Neural crest cell (in vitro differentiated cells): ENCODE measurements around the gene ZDHHC8. TPM values are rescaled to one million over a fixed set of nuclear protein-coding genes. Genes with fewer than 3 reads are reported as not detected.

Experiments used
- DNase-seq: peaks from one replicate; pipeline ENCODE4 v3.0.0; 2021; ENCODE audit warnings: low read depth, mixed read lengths, low spot score
- H3K27ac Mint-ChIP-seq: one replicate; pipeline ENCODE4 v1.8.0; 2021; ENCODE audit warnings: mild to moderate bottlenecking, mixed read lengths; ENCODE audit not compliant: unreplicated experiment
- H3K27me3 Mint-ChIP-seq: 2 replicates; pipeline ENCODE4 v1.8.0; 2021; ENCODE audit warnings: low read depth, mild to moderate bottlenecking, mixed read lengths
- H3K36me3 Mint-ChIP-seq: 2 replicates; pipeline ENCODE4 v1.8.0; 2021; ENCODE audit warnings: low read depth, mild to moderate bottlenecking, mixed read lengths
- H3K4me1 Mint-ChIP-seq: 2 replicates; pipeline ENCODE4 v1.8.0; 2021; ENCODE audit warnings: mixed read lengths
- H3K4me3 Mint-ChIP-seq: one replicate; pipeline ENCODE4 v1.8.0; 2021; ENCODE audit warnings: mild to moderate bottlenecking, mixed read lengths
- H3K9me3 Mint-ChIP-seq: 2 replicates; pipeline ENCODE4 v1.8.0; 2021; ENCODE audit warnings: mixed read lengths
- CTCF ChIP-seq: fragments of 200-600 bp; sonication (generic); conservative IDR thresholded peaks from 2 replicates; pipeline ENCODE4 v1.5.0; 2021; ENCODE audit warnings: antibody characterized with exemption, mild to moderate bottlenecking
- total RNA-seq: library from RNA; stranded (reverse); gene quantifications from 2 replicates; pipeline ENCODE4 v1.2.1, GENCODE V29; 2021

The ZDHHC8 gene
- total RNA-seq, 1 donor from 2014 or later, result 98.9 TPM

DNA sequence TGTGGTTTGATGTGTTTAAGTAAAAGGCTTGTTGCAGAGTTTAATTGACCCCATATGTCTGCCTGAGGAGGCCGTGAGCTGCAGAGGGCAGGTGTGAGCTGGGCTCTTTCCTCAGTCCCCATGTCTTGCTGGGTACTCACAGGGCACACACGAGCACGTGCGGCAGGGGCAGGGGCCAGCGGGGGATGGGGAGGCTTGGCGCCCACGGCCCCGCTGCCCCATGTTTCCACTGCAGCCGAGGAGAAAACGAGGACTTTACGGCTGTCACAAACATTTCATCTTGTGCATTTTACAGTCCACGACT is 43.9 kb downstream of the ZDHHC8 start:
- no peak for TF ChIP-seq CTCF
- Mint-ChIP-seq H3K4me3 (no peak overlapping the region), H3K27ac (no peak overlapping the region), H3K4me1 (peaks cover 4% of the 10 kb centered on the region), H3K27me3 (no peaks in the 10 kb centered on the region), H3K9me3 (no peaks in the 10 kb centered on the region), H3K36me3 (no peaks in the 10 kb centered on the region)
- no peak for DNase-seq

GRCh38 chr22:20176421-20177085 is 44.9 kb downstream of the ZDHHC8 start:
- DNase-seq, result no peak
- no peaks in the 10 kb centered on the region for H3K36me3 Mint-ChIP-seq
- H3K9me3 Mint-ChIP-seq, result no peaks in the 10 kb centered on the region
- H3K27ac Mint-ChIP-seq, result no peak overlapping the region
- H3K4me3 Mint-ChIP-seq, result no peak overlapping the region
- no peak for TF ChIP-seq CTCF
- H3K27me3 Mint-ChIP-seq, result no peaks in the 10 kb centered on the region
- peaks cover 4% of the 10 kb centered on the region for H3K4me1 Mint-ChIP-seq

DNA sequence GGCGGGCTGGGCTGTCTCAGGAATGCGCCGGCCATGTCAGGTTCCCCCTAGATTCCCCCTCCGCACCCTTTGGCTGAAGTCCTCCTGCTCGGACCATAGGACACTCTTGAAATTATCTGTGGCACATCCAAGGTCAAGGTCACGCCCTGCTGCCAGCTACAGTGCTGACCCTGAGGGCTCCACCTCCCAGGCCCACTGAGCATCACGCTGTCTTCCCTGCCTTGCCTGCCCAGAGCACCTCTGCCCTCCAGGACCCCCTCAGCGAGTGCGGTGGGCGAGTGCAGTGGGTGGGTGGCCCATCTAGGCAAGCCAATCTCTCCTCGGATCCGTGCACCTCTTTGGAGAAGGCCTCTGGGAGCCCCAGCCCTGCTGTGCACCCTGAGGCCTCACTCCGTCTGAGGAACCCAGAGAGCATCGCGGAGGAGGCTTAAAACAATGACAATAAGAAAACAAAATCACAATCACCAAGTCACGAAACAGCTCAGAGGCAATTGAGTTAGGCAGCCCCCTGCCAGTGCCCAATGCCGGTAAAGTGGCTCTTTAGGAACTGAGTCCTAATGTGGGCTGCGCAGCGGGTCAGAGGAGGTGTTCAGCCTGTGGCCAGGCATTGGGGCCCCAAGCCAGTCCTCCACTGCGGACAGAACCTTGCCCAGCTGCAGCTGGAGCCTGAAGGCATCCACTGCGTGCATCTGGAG is 45.8 kb downstream of the ZDHHC8 start:
- TF ChIP-seq CTCF, result no peak
- Mint-ChIP-seq H3K27ac (no peak overlapping the region), H3K4me1 (peaks cover 4% of the 10 kb centered on the region), H3K9me3 (no peaks in the 10 kb centered on the region), H3K36me3 (no peaks in the 10 kb centered on the region), H3K27me3 (no peaks in the 10 kb centered on the region), H3K4me3 (no peak overlapping the region)
- no peak for DNase-seq

DNA sequence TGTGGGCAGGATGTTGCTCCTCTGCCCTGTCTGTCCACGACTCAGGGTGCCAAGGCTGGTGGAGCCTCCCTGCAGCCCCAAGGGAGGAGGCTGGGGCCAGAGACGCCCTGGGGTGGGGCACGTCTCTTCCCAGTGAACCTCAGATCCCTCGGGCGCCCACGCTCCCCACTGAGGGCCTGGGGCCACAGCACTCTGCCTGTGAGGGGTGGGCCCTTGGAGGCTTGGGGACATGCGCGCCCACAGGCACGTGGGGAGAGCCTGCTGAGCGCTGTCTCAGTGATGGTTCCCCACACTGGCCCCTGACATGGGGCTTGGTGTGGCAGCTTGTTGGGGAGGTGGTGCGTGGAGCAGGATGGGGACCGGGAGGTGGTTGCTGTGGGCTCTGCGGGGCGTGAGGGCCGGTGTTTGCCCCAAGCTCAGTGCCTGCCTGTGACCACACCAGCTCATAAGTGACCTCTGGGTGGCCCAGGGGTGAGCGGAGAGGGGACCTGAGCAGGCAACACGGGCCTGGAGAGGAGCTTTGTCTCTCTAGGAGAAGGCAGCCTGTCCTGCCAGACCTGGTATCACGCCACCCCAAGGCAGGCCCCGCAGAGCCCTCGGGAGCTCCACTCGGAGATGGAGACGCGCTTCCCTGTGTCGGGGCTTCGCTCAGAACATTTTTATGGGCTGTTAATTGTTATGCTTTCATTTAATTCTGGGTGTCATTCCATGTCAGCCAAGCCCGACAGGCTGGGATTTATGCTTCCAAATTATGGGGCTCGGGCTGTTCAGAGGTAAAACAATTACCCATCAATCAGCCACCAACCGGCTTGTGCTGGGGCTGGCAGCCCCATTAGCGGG is 46.7 kb downstream of the ZDHHC8 start:
- no peak for TF ChIP-seq CTCF
- H3K36me3 Mint-ChIP-seq, result no peaks in the 10 kb centered on the region
- peaks cover 4% of the 10 kb centered on the region for H3K4me1 Mint-ChIP-seq
- no peak overlapping the region for H3K4me3 Mint-ChIP-seq
- DNase-seq, result no peak
- H3K9me3 Mint-ChIP-seq, result no peaks in the 10 kb centered on the region
- no peak overlapping the region for H3K27ac Mint-ChIP-seq
- no peaks in the 10 kb centered on the region for H3K27me3 Mint-ChIP-seq

DNA sequence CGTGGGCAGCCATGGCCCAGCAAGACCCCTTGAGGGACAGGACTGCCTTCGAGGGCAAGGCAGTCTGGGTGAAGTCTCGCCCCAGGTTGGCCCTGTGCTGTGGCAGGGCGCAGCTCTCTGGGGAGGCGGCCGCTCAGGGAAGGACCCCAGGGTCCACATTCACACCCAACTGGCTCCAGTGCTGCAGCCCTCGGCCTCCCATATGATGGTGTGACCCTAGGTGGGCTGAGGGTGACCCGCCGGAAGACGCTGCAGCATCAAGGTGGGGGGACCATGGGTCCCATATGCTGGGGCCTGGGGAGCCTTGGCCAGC is 47.3 kb downstream of the ZDHHC8 start:
- H3K36me3 Mint-ChIP-seq, result no peaks in the 10 kb centered on the region
- no peak overlapping the region for H3K4me3 Mint-ChIP-seq
- H3K9me3 Mint-ChIP-seq, result no peaks in the 10 kb centered on the region
- DNase-seq, result no peak
- H3K27ac Mint-ChIP-seq, result no peak overlapping the region
- no peaks in the 10 kb centered on the region for H3K27me3 Mint-ChIP-seq
- TF ChIP-seq CTCF, result no peak
- peaks cover 4% of the 10 kb centered on the region for H3K4me1 Mint-ChIP-seq
